Measurements from ENCODE around the gene KCNJ14.
A peak's percentile ranks its signal among the peaks of the same experiment; 100 is the strongest.

KCNJ14 gene

GRCh38 chr19:48512504-48513288 is 57.3 kb downstream of the KCNJ14 start:
- peak overlapping the region; percentile 94 for H2AFZ ChIP-seq (ENCODE audit: low read length)

GRCh38 chr19:48513289-48514122 is 58.1 kb downstream of the KCNJ14 start:
- Histone ChIP-seq H3K9ac (ENCODE audit: low read length) (peak overlapping the region; percentile 17; the same call in 1 of the 2 replicates), H3K4me3 (ENCODE audit: low read length) (peak overlapping the region; percentile 72), H3K36me3 (replicated peaks; ENCODE audit: insufficient read depth, low read length) (no peaks in the 10 kb centered on the region), H3K9me2 (replicated peaks; ENCODE audit: insufficient read depth, low read length) (no peaks in the 10 kb centered on the region), H3K27me3 (replicated peaks; ENCODE audit: insufficient read depth, low read length) (peaks cover 67% of the 10 kb centered on the region), H2AFZ (ENCODE audit: low read length) (peak overlapping the region; percentile 94), H3K9me3 (replicated peaks; ENCODE audit: insufficient read depth, low read length) (no peaks in the 10 kb centered on the region), H3K27ac (ENCODE audit: low read length) (no peak overlapping the region), H3F3A (ENCODE audit: insufficient read depth, low read length) (no peaks in the 10 kb centered on the region), H4K20me1 (ENCODE audit: insufficient read depth, low read length) (no peaks in the 10 kb centered on the region), H3K4me1 (ENCODE audit: low read length) (no peaks in the 10 kb centered on the region), H3K79me2 (ENCODE audit: low read length) (no peaks in the 10 kb centered on the region), H3K4me2 (ENCODE audit: low read depth, low read length) (peak overlapping the region; percentile 94)
- TF ChIP-seq EZH2 (optimal IDR thresholded peaks at IDR 0.05; ENCODE audit: low read depth, low read length), result no peak
- no peak for TF ChIP-seq CTCF (IDR thresholded peaks at IDR 0.05; ENCODE audit: low read length)
- no peak for TF ChIP-seq EZH2phosphoT487 (IDR thresholded peaks at IDR 0.05; ENCODE audit: low read length)
- DNase-seq, result peak; percentile 49

More at GRCh38 chr19:48512504-48513288, 57.3 kb downstream of the KCNJ14 start:
- no peaks in the 10 kb centered on the region for H3K4me1 ChIP-seq (ENCODE audit: low read length)
- no peak overlapping the region for H3K27ac ChIP-seq (ENCODE audit: low read length)
- H3K79me2 ChIP-seq (ENCODE audit: low read length), result no peaks in the 10 kb centered on the region
- no peak overlapping the region for H3K9ac ChIP-seq (ENCODE audit: low read length)
- H3K9me2 ChIP-seq (replicated peaks; ENCODE audit: insufficient read depth, low read length), result no peaks in the 10 kb centered on the region
- no peaks in the 10 kb centered on the region for H4K20me1 ChIP-seq (ENCODE audit: insufficient read depth, low read length)
- H3K36me3 ChIP-seq (replicated peaks; ENCODE audit: insufficient read depth, low read length), result no peaks in the 10 kb centered on the region
- DNase-seq, result no peak
- H3K4me2 ChIP-seq (ENCODE audit: low read depth, low read length), result peak overlapping the region; percentile 94; the same call in 1 of the 2 replicates
- H3K4me3 ChIP-seq (ENCODE audit: low read length), result peak overlapping the region; percentile 72
- no peaks in the 10 kb centered on the region for H3F3A ChIP-seq (ENCODE audit: insufficient read depth, low read length)
- H3K27me3 ChIP-seq (replicated peaks; ENCODE audit: insufficient read depth, low read length), result peaks cover 68% of the 10 kb centered on the region
- no peak for TF ChIP-seq CTCF (IDR thresholded peaks at IDR 0.05; ENCODE audit: low read length)
- no peaks in the 10 kb centered on the region for H3K9me3 ChIP-seq (replicated peaks; ENCODE audit: insufficient read depth, low read length)

GRCh38 chr19:48514123-48514458 is 58.7 kb downstream of the KCNJ14 start:
- Histone ChIP-seq H3K9ac (ENCODE audit: low read length) (no peak overlapping the region), H3K9me3 (replicated peaks; ENCODE audit: insufficient read depth, low read length) (no peaks in the 10 kb centered on the region), H2AFZ (ENCODE audit: low read length) (0 out of 2 replicates have a peak overlapping the region, but pooled peaks have one; percentile 94), H3K9me2 (replicated peaks; ENCODE audit: insufficient read depth, low read length) (no peaks in the 10 kb centered on the region), H3K27ac (ENCODE audit: low read length) (no peak overlapping the region), H3F3A (ENCODE audit: insufficient read depth, low read length) (no peaks in the 10 kb centered on the region), H3K4me3 (ENCODE audit: low read length) (peak overlapping the region; percentile 72), H4K20me1 (ENCODE audit: insufficient read depth, low read length) (no peaks in the 10 kb centered on the region), H3K79me2 (ENCODE audit: low read length) (no peaks in the 10 kb centered on the region), H3K4me1 (ENCODE audit: low read length) (no peaks in the 10 kb centered on the region), H3K27me3 (replicated peaks; ENCODE audit: insufficient read depth, low read length) (peaks cover 61% of the 10 kb centered on the region), H3K4me2 (ENCODE audit: low read depth, low read length) (peak overlapping the region; percentile 94), H3K36me3 (replicated peaks; ENCODE audit: insufficient read depth, low read length) (no peaks in the 10 kb centered on the region)
- no peak for TF ChIP-seq EZH2 (optimal IDR thresholded peaks at IDR 0.05; ENCODE audit: low read depth, low read length)
- no peak for TF ChIP-seq CTCF (IDR thresholded peaks at IDR 0.05; ENCODE audit: low read length)
- no peak for TF ChIP-seq EZH2phosphoT487 (IDR thresholded peaks at IDR 0.05; ENCODE audit: low read length)
- DNase-seq, result no peak
